Measurements from ENCODE around the gene TREH.
"Not testable (repeated sequence)": the region's sequence is repeated elsewhere in the genome, so short reads cannot be mapped to it uniquely, and the experiment has no call there.

The TREH gene, protein sequence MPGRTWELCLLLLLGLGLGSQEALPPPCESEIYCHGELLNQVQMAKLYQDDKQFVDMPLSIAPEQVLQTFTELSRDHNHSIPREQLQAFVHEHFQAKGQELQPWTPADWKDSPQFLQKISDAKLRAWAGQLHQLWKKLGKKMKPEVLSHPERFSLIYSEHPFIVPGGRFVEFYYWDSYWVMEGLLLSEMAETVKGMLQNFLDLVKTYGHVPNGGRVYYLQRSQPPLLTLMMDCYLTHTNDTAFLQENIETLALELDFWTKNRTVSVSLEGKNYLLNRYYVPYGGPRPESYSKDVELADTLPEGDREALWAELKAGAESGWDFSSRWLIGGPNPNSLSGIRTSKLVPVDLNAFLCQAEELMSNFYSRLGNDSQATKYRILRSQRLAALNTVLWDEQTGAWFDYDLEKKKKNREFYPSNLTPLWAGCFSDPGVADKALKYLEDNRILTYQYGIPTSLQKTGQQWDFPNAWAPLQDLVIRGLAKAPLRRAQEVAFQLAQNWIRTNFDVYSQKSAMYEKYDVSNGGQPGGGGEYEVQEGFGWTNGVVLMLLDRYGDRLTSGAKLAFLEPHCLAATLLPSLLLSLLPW

DNA sequence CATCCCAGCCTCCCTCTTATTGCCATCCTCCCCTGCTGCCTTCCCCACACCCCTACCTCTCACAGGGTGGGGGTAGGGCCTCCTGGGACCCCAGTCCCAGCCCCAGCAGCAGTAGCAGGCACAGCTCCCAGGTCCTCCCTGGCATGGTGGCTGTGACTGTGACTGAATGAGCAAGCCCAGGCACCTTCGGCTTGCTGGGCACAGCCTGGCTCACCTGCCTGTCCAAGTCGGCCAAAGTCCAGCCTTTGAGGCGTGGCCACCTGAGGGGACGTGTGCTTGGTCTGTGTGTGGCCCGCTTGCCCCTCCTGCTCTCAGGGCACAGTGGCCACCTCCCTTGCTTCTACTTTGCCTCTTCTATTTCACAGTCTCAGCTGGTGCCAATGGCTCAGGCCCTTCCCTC, at the start of gene TREH:
Gene TREH (minus strand): TSS at position 168 of the 400 bp plus-strand sequence. CDS start 23 bp downstream, at position 145.
- DNase-seq, result no peak

DNA sequence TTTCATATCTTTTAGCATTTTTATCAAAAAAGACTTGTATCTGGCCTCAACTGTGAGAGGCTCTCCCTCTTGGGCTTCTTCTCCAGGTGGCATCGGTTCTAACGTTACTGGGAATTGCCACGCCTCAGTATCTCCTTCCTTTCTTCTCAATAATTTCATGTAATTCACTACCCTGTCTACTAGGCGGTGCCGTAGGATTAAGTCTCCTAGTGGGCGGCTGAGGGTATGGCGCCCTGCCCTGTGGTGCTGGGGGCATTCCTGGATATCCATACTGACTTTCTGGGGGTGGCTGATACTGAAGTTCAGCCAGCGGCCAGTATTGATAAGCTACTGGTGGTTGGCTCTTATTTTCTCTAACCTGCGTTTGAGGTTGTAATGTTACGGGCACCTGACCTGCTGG, 48.7 kb upstream of the TREH start:
- not testable (repeated sequence) for DNase-seq

DNA sequence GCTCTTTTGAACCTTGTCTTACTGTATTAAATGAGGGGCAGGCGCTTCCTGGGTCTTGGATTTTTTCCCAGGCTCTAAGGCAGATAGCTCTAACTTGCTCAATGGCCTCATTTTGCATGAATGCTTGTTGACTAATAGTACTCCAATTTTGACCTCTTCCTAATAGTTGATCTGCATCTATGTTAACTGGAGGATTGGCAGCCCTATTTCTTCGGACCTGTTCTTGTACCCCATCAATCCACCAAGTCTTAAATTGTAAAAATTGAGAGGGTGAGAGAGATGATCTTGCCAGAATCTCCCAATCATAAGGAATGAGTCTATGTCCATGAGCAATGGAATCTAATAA, 48.2 kb upstream of the TREH start:
- not testable (repeated sequence) for DNase-seq

DNA sequence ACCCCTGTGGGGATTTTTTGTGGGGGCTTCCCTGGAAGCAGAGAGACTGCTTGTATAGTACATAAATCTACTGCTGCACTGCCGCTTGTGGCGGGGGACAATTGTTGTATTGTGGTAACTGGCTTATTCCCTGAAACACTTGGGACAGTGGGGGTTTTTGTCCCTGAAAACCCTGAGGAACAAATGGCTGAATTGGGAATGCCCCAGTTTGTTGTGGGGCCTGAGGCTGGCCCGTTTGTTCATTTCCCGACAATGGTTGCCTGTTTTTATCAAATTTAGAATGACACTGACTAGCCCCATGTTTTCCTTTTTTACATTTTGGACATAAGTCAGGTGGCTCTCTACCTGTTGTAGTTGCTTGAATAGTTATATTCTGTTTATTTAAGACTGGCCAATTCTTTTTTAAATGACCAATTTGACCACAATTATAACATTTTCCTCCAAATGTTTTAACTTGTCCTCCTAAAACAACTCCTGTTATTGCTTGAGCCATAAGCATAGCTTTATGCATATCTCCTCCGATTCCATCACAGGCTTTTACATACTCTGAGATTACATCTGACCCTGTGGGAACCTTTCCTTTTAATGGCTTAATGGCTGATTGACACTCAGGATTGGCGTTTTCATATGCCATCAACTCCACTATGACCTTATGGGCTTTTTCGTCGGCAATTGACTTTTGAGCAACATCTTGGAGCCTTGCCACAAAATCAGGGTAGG, 47.7 kb upstream of the TREH start:
- DNase-seq, result not testable (repeated sequence)

DNA sequence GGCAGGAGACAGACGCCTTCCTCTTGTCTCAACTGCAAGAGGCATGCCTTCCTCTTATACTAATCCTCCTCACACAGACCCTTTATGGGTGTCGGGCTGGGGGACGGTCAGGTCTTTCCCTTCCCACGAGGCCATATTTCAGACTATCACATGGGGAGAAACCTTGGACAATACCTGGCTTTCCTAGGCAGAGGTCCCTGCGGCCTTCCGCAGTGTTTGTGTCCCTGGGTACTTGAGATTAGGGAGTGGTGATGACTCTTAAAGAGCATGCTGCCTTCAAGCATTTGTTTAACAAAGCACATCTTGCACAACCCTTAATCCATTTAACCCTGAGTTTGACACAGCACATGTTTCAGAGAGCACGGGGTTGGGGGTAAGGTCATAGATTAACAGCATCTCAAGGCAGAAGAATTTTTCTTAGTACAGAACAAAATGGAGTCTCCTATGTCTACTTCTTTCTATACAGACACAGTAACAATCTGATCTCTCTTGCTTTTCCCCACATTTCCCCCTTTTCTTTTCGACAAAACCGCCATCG, 42.1 kb upstream of the TREH start:
- not testable (repeated sequence) for DNase-seq

DNA sequence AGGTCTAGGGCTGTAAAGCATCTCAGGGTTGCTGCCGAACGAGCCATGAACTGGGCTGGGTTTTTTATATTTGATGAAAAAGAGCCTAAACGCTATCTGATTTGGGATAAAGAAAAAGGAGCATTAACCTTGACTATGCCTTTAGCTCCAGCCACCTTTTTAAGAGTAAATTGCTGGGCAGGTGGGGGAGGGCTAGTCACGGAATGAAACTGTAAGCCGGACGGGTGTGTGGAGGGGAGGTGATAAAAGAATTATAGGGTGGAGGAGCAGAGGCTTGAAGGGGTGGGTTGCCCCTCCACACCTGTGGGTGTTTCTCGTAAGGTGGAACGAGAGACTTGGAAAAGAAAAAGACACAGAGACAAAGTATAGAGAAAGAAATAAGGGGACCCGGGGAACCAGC, 41.3 kb upstream of the TREH start:
- not testable (repeated sequence) for DNase-seq

DNA sequence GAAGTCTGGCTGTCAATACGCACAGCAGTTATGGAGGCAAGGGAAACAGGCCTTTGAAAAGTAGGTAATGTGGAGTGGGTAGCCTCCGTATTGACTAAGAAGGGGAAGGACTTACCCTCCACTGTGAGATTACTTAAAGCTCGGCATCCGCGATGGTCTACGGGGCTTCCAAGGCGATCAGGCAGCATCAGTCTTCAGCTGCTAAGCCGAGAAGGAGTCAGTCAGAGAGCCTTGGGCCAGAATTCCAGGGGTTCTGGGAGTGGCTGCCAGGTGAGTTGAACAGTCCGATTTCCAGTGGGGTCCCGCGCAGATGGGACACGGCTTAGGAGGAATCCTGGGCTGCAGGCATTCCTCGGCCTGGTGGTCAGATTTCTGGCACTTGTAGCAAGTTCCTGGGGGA, 40.6 kb upstream of the TREH start:
- not testable (repeated sequence) for DNase-seq

DNA sequence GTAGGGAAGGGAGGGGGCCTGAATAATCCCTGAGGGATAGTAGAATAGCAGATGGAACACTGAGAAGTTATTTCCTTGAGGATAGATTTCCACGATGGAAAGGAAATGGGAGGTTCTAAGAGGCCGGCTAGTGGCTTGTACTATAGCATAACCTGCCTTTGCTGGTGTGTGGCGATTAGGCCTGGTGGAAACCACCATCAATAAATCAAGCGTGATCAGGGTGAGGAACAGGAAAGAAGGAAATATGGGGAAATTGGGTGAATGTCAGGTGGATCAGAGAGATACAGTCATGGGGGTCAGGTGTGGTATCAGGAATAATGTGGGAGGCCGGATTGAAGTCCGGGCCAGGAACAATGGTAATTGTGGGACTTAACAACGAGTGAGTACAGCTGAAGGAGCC, 39.1 kb upstream of the TREH start:
- not testable (repeated sequence) for DNase-seq

DNA sequence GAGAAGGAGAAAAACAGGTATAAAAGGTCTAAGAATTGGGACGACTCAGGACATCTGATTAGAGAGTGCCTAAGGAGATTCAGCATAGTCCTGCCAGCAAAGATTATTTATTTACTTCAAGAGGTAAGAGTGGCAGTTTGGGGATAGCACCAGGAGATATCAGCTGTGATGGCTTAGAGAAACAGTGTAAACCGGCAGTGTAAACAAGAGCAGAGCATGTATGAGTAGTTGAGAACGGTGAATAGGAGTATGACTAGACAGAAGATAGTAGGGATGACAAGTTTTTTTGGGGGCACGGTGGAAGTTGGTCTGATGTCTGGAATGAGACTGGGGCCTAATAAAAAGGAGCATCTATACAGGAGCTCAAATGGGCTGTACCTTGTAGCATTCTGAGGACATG, 38.3 kb upstream of the TREH start:
- DNase-seq, result not testable (repeated sequence)

DNA sequence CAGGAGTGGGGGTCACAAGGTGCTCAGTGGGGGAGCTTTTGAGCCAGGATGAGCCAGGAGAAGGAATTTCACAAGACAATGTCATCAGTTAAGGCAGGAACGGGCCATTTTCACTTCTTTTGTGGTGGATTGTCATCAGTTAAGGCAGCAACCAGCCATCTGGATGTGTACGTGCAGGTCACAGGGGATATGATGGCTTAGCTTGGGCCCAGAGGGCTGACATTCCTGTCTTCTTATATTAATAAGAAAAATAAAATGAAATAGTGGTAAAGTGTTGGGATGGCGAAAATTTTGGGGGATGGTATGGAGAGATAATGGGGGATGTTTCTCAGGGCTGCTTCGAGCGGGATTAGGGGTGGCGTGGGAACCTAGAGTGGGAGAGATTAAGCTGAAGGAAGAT, 37.8 kb upstream of the TREH start:
- not testable (repeated sequence) for DNase-seq

DNA sequence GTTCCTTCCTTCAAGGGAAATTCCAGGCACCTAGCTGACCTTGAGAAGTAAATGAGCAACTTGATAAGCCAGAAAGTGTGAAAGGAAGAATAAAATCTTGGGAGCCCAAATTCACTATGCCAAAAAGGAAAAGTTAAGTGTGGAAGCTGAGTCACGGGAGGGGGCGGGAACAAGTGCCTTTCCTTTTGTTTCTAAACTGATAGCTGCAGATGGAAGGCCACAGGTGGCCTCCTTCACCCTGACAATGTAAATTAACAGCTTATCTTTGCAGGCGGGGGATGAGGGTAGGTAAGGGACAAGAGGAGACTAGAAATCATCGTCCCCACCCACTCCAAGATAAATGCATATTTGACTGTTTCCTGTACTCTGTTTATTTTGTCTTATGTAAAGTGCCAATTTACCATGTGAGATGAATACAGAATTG, 36.4 kb upstream of the TREH start:
- no peak for DNase-seq

DNA sequence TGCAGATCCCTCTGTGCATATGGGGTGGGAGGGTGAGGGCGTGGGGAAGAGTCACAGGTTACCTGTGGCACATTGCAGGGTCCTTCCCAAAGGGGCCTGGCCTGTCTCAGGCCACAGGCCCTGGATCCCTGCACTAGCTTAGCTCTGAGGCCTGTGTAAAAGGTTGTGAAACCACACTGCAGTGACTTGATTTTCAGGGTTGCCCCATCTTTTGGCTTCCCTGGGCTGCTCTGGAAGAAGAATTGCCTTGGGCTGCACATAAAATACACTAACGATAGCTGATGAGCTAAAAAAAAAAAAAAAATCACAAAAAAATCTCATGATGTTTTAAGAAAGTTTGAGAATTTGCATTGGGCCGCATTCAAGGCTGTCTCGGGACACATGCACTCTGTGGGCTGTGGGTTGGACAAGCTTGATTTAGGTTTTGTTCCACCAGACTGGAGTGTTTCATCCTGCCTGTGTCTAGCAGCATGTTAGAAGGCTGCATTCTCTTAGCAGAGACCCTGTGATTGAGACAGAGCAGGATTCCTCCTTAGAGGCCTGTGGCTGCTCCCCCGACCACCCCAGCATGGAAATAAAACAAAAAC, 35.9 kb upstream of the TREH start:
- no peak for DNase-seq

DNA sequence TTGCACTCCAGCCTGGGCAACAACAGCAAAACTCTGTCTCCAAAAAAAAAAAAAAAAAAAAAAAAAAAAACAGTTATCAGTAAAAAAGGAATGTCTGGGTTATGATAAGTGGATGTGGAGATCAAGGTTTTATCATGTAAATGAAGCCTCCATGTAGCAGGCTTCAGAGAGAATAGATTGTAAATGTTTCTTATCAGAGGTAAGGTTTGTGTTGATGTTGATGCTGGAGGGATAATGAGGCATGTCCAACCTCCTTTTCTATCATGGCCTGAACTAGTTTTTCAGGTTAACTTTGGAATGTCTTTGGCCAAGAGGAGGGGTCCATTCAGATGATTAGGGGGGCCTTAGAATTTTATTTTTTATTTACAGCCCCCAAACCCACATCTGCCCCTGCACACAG, 35.4 kb upstream of the TREH start:
- no peak for DNase-seq

DNA sequence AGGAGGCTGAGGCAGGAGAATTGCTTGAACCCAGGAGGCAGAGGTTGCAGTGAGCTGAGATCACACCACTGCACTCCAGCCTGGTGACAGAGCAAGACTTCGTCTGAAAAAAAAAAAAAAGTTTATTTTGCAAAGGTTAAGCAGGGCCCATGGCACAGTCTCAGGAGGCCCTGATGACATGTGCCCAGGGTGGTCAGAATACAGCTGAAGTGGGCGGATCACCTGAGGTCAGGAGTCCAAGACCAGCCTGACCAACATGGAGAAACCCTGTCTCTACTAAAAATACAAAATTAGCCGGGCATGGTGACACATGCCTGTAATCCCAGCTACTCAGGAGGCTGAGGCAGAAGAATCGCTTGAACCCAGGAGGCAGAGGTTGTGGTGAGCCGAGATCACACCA, 35.0 kb upstream of the TREH start:
- not testable (repeated sequence) for DNase-seq

DNA sequence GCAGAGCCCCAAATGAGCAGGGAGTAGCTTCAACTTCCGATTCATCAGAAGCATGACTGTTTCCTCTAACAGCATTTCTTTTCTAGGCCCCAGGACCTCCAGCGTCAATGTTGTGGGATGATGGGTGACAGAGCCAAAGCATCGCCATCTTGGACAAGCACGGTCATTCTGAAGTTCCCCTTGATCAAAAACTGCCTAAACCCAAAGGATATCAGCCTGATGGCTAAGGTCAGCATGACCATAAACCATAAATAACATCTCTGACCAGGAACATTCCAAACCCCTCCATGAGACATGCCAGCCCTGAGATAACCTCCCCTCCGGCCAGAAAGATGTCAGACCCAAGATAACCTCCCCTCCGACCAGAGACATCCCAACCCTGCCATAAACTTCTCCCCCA, 28.8 kb upstream of the TREH start:
- DNase-seq, result no peak

DNA sequence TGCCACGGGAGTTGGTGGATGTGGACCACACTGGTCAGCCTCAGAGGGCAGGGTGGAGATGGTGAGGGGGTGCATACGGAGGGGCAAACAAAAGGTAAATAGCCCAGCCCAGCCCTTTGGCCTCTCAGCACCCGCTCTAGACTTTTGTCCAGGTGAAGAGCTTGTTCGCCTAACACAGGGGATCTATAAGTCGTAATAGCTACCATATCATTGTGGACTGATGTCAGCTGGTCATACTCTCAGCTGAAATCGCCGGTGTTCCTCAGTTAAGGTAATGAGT, 27.0 kb upstream of the TREH start:
- DNase-seq, result no peak

DNA sequence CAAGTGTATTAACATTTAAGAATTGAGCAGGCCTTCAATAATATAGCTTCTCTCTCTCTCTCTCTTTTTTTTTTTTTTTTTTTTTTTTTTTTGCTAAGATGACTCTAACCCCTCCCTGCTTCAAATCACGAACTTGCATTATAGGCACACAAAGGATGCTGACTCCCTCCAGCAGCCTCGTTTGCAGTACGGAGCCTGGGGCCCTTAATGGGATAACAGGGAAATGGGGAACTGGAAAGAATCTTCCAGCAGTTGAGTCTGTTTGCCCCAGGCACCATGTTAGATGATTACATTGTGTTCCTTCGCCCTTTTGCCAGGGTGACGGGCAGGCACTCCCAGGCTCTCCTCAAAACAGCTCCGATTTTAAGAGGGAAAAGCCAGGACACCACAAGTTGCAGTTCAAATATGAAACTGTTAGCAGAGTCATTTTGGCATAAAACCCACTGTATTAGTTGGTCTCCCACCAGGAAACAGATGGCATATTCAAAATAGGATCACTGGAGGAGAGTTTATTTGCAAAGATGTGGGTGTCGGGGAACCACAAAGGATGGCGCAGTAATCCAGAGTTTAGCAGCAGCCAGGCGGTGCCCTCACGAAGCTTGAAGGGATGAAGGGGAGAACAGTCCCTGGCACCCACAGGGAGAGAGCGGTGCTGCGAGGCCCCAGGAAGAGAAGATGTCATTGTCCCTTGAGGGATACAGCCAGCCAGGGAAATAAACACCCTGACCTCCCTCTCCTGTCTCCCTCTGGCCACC, 26.5 kb upstream of the TREH start:
- DNase-seq, result no peak

DNA sequence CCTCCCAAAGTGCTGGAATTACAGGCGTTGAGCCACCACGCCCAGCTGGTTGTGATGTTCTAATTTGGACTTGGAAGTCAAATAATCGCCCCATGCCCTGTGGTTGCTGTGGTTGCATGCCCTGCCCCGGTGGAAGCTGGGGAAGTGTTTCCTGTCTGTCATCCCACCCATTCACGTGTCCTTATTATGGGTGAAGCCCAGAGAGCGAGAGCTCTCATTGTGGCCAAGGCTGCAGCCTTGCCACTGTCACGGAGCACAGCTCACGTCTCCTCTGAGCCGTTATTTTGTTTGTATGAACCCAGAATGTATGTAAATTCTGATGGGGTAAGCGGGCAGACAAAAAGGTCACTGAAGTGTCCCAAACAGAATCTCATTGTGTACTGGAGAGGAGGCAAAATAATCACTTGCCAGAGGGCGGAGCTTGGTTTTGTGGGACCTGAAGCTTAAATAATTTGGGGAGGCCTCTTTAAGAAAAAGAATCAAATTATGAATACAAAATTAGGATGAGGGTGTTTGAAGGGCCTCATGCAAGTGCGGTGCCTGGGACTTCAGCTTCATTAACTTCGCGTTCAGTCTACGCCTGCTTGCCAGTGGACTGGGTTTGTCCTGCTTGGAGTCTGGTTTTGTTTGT, 25.8 kb upstream of the TREH start:
- DNase-seq, result no peak

DNA sequence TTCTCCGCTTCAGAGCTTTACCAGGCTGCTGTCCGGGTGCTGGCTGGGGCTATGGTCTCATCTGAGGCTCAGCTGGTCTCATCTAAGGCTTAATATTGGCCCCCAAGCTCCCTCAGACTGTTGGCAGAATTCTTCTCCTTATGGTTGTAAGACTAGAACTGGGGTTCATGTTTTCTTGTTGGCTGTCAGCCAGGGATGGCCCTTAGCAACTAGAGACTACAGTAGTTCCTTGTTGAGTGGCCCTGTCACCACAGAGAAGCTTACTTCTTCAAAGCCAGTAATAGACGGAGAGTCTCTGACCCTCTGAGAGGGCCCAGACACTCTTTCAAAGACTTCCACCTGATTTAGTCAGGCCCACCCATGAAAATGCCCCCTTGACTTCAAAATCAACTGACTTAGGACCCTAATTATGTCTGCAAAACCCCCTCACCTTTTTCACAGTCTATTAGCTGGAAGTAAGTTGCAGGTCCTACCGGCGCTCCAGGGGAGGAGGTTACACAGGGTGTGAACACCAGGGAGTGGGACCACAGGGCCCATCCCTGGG, 24.2 kb upstream of the TREH start:
- DNase-seq, result no peak

DNA sequence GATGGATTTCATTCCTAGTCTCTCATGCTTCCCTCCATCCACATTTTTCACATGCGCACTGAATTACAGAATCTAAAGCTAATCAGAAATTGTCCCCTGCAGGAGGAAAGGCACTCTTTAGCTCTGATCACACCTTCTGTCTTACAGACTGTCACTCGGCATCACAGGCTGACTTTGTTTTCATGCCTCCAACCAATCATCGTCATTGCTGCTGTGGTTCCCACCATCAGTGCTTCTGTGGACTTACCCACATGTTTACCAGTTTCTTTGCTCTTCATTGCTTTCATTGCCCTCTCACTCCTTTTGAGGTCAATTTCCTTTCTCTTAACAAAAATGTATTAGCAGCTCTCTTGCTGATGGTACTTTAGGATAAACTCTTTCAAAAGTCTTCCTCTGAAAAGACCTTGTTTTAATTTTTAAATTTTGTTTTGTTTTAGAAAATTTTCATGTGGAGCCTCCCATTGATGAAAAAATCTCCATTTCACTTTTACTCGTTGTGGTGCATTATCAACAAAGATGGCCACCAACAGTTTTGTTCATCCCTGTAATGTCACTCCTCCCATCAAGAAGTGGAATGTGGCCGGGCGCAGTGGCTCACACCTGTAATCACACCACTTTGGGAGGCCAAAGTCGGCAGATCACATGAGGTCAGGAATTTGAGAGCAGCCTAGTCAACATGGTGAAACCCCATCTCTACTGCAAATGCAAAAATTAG, 20.2 kb upstream of the TREH start:
- DNase-seq, result no peak

DNA sequence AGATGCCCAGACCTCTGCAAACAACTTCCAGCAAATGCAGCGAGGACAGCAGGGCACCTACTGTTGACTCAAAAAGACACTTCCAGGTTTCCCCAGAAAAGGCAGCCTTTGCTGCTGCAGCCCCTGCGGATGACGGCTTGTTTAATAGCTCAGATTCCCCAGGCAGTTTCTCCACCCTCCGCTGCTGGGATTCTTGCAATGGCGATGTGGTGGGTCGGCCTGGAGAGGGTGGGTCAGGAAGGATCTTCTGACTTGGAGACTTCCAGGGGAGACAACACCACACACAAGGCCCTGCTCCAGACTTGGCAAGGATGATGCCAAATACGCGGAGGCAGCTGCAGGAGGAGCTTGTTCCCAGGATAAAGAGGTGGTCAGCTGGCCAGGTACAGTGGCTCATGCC, 17.9 kb upstream of the TREH start:
- DNase-seq, result no peak

Measured in NCI-H1105 (cell line).